GM12878 (cell line): ENCODE measurements around the gene GPAT3. TPM values are rescaled to one million over a fixed set of nuclear protein-coding genes. Genes with fewer than 3 reads are reported as not detected.

ENCODE experiments used
- ATAC-seq: fragments of 200-7000 bp; cut with Tn5 transposase; 3 replicates; pipeline ENCODE4 v1.9.1; 2020; ENCODE audit warnings: mild to moderate bottlenecking, moderate library complexity
- BruUV-seq: library from RNA; stranded (reverse); fragments of 400-500 nt; replicated peaks from 2 replicates; lab custom pipeline; 2021; lab: Mats Ljungman, UMichigan
- CTCF ChIA-PET: fragments of 300-600 bp; sonication (Branson Sonifier 250); formaldehyde crosslinking; extraction: SDS; loops from one replicate; lab custom pipeline; 2021; ENCODE audit warnings: inconsistent platforms; lab: Yijun Ruan, JAX
- POLR2A ChIA-PET: fragments of 350-600 bp; formaldehyde crosslinking; extraction: SDS; loops from one replicate; lab custom pipeline; 2021; ENCODE audit warnings: inconsistent platforms; lab: Charles Lee
- RAD21 ChIA-PET: fragments of 300-600 bp; sonication (Branson Sonifier 250); formaldehyde crosslinking; loops from one replicate; lab custom pipeline; 2023; ENCODE audit warnings: antibody characterized with exemption; ENCODE audit not compliant: unreplicated experiment; lab: Charles Lee
- SMC1A ChIA-PET: fragments of 300-600 bp; sonication (Branson Sonifier 250); formaldehyde crosslinking; loops from one replicate; lab custom pipeline; 2023; ENCODE audit not compliant: unreplicated experiment, uncharacterized antibody; lab: Charles Lee
- DNase-seq: peaks from one replicate; pipeline ENCODE4 v3.0.0-alpha.2; 2011; ENCODE audit warnings: low read depth, low spot score
- FAIRE-seq: peaks from 3 replicates; lab custom pipeline; 2011; peaks lifted over from hg19 to GRCh38; lab: Jason Lieb, UNC
- H2AFZ ChIP-seq: 2 replicates; pipeline ENCODE4 v1.6.0; 2011; ENCODE audit warnings: low read depth, low read length, control low read depth; ENCODE audit not compliant: control insufficient read depth
- H3K27ac ChIP-seq: 2 replicates; pipeline ENCODE4 v1.5.1; 2011; ENCODE audit warnings: control low read depth; ENCODE audit not compliant: control insufficient read depth, insufficient read depth
- H3K27me3 ChIP-seq, 2 experiments: replicated peaks in 1 of 2; 2 replicates each; pipeline versions ENCODE4 v1.6.0 to v1.6.1; 2011; ENCODE audit warnings: low read length in 1 of 2; ENCODE audit not compliant: control insufficient read depth in 2 of 2, insufficient read depth in 2 of 2
- H3K36me3 ChIP-seq, 2 experiments: 2 replicates each; pipeline ENCODE4 v1.5.1; 2011; ENCODE audit warnings: low read length in 1 of 2; ENCODE audit not compliant: control insufficient read depth in 2 of 2, insufficient read depth in 2 of 2
- H3K4me1 ChIP-seq: 2 replicates; pipeline ENCODE4 v1.6.1; 2011; ENCODE audit warnings: mild to moderate bottlenecking, low read length, moderate library complexity, mixed read lengths; ENCODE audit not compliant: control insufficient read depth, insufficient read depth
- H3K4me2 ChIP-seq: 2 replicates; pipeline ENCODE4 v1.6.0; 2011; ENCODE audit warnings: control low read depth; ENCODE audit not compliant: control insufficient read depth, insufficient read depth
- H3K4me3 ChIP-seq: fragments of 200-600 bp; sonication (generic); 2 replicates; pipeline ENCODE4 v1.5.1; 2016
- H3K79me2 ChIP-seq: 2 replicates; pipeline ENCODE4 v1.6.0; 2011; ENCODE audit warnings: low read length; ENCODE audit not compliant: control insufficient read depth, insufficient read depth
- H3K9ac ChIP-seq: 2 replicates; pipeline ENCODE4 v1.8.0; 2011; ENCODE audit warnings: low read length, control low read depth, mixed read lengths; ENCODE audit not compliant: control insufficient read depth, insufficient read depth
- H3K9me3 ChIP-seq: replicated peaks from 3 replicates; pipeline ENCODE4 v1.5.1; 2011; ENCODE audit warnings: mild to moderate bottlenecking, low read length; ENCODE audit not compliant: control insufficient read depth, insufficient read depth
- H4K20me1 ChIP-seq: 2 replicates; pipeline ENCODE4 v1.6.0; 2011; ENCODE audit not compliant: control insufficient read depth, insufficient read depth
- CBX5 ChIP-seq: sonication (generic); IDR thresholded peaks from 2 replicates; pipeline ENCODE4 v1.6.1; 2016; ENCODE audit warnings: low read depth, moderate library complexity, mild to moderate bottlenecking, inconsistent platforms
- CREM ChIP-seq: IDR thresholded peaks from 2 replicates; pipeline ENCODE4 v1.6.1; 2014; ENCODE audit warnings: antibody characterized with exemption, low read depth
- CTCF ChIP-seq, 3 experiments: IDR thresholded peaks in 2 of 3; conservative IDR thresholded peaks in 1 of 3; 2 replicates each; pipeline ENCODE4 v1.5.1; 2011; ENCODE audit warnings: low read depth in 3 of 3, low read length in 3 of 3, mild to moderate bottlenecking in 3 of 3, control low read depth in 2 of 3, moderate library complexity in 2 of 3, inconsistent platforms in 1 of 3, mixed read lengths in 1 of 3; ENCODE audit not compliant: control insufficient read depth in 2 of 3, insufficient read depth in 1 of 3; ENCODE audit errors: extremely low read depth in 1 of 3
- NFXL1 ChIP-seq: fragments of 450-650 bp; IDR thresholded peaks from 2 replicates; pipeline ENCODE4 v1.6.1; 2017; ENCODE audit warnings: antibody characterized with exemption, mild to moderate bottlenecking, borderline replicate concordance
- POLR2A ChIP-seq: IDR thresholded peaks from 2 replicates; pipeline ENCODE4 v1.6.1; 2011; ENCODE audit warnings: low read depth, mild to moderate bottlenecking, low read length
- POU2F2 ChIP-seq: IDR thresholded peaks from 3 replicates; pipeline ENCODE4 v1.6.1; 2011; ENCODE audit warnings: low read depth, mild to moderate bottlenecking, low read length, borderline replicate concordance
- WGBS: methylation state at CpG from one replicate; pipeline ENCODE4 v1.1.6; 2016; ENCODE audit warnings: low lambda C conversion rate; ENCODE audit not compliant: insufficient replicate concordance, insufficient coverage; ENCODE audit errors: missing lambda C conversion rate; 5-methylcytosine and 5-hydroxymethylcytosine counted together
- in situ Hi-C: fragments of 300-500 bp; cut with MboI; formaldehyde crosslinking; loops from 9 replicates; pipeline ENCODE4 v1.14.3; 2018; ENCODE audit warnings: mixed read lengths
- intact Hi-C: fragments of 100-400 bp; cut with micrococcal nuclease; formaldehyde crosslinking; loops from one replicate; pipeline ENCODE4 v1.14.2; 2022; ENCODE audit not compliant: unreplicated experiment
- polyA plus RNA-seq, 11 experiments: library from polyadenylated mRNA; depleted of rRNA in 4 of 11; unstranded in 6 of 11; stranded (reverse) in 5 of 11; fragments of >200 nt; fragmentation: Nextera tagmentation in 4 of 11; fragmentation: Illumina TruSeq in 1 of 11; extraction: Ambion mirVana in 4 of 11; extraction: Trizol in 1 of 11; gene quantifications; 1 replicate in 1 of 11; 2 replicates in 10 of 11; pipeline versions ENCODE4 v1.2.1 to v1.2.3, GENCODE V29; 2011 to 2016; ENCODE audit warnings: inconsistent platforms in 2 of 11, missing spikeins in 2 of 11, low read depth in 1 of 11
- total RNA-seq, 4 experiments: library from RNA; depleted of rRNA in 3 of 4; stranded (reverse); fragments of >200 nt in 3 of 4; fragmentation: Illumina TruSeq in 1 of 4; extraction: Trizol in 1 of 4; gene quantifications; 2 replicates each; pipeline versions ENCODE4 v1.2.1 to v1.2.3, GENCODE V29; 2013 to 2021
- TF ChIP-seq, protein P1 (sequence below): IDR thresholded peaks from 2 replicates; pipeline ENCODE4 v1.6.1; 2012; ENCODE audit warnings: improper control_type of control experiment, low read depth, low read length; ENCODE audit not compliant: insufficient replicate concordance

Gene GPAT3
- total and polyA plus RNA-seq, 10 of the 15 experiments (the other 5 are each of a cell fraction or from before 2014, with no cell fraction given): 0.26 to 1.1 (median 0.52) TPM

DNA sequence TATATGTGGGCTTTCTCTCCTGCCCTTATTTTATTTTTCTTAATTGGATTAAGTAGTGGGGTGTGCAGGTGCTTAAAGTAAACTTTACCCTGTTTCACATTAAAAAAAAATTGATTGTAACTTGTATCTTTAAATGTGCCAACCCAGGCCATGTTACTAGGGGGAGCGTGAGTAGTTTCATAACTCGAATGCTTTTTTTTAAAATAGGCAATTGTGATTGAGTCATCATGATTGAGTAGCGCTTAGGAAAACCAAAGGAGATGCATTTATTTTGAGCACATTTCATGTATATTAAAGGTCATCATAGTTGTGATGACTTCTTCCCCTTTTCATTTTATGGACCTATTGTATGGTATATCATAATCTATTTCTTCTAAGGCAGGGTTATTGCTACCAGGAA, 32.2 kb downstream of the GPAT3 start:
- ChIA-PET RAD21 (no interaction called here), CTCF (no interaction called here), POLR2A (no interaction called here), SMC1A (no interaction called here)
- Histone ChIP-seq H3K27me3 (no peaks in the 10 kb centered on the region), H3K36me3 (no peaks in the 10 kb centered on the region), H3K79me2 (no peaks in the 10 kb centered on the region), H4K20me1 (no peaks in the 10 kb centered on the region), H2AFZ (no peak overlapping the region), H3K27ac (no peak overlapping the region), H3K9me3 (no peaks in the 10 kb centered on the region), H3K4me1 (no peaks in the 10 kb centered on the region), H3K9ac (no peak overlapping the region), H3K4me2 (no peak overlapping the region), H3K4me3 (no peak overlapping the region)
- no peak for DNase-seq
- no peak for ATAC-seq
- TF ChIP-seq CTCF (IDR thresholded peaks at IDR 0.05 in 2 of 3, conservative IDR thresholded peaks at IDR 0.05 in 1 of 3; ENCODE audit: control insufficient read depth in 2 of 3, extremely low read depth in 1 of 3, insufficient read depth in 1 of 3, low read depth in 3 of 3, low read length in 3 of 3) (no peak), NFXL1 (no peak), POLR2A (no peak), CREM (no peak)
- no TSS peak for BruUV-seq
- in situ Hi-C loops (no loop called here), intact Hi-C loops (no loop called here)
- FAIRE-seq: no peak
- whole genome bisulfite sequencing: 68% methylated on average over 3 of the region's 3 CpGs

DNA sequence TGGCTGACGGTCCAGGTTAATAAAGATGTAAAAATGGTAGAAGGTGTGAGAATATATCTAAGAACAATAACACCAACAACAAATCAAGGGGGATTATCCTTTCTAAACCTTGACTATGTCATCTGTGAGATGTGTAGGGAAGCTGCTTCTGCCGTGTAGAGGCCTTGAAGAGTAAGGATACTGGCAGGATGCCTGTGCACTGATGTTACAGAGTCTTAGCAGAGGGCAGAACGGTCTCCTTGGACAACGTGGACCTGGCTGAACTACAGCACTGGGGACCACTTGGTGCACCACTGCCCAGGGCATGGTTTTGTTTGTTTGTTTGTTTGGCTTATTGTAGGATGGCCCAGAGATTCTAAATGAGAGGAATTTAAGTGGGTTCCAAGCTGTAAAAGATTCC, 33.5 kb downstream of the GPAT3 start:
- Histone ChIP-seq H3K9ac (no peak overlapping the region), H3K27ac (no peak overlapping the region), H3K79me2 (no peaks in the 10 kb centered on the region), H3K4me2 (no peak overlapping the region), H3K9me3 (no peaks in the 10 kb centered on the region), H2AFZ (no peak overlapping the region), H4K20me1 (no peaks in the 10 kb centered on the region), H3K36me3 (no peaks in the 10 kb centered on the region), H3K4me1 (no peaks in the 10 kb centered on the region), H3K27me3 (no peaks in the 10 kb centered on the region), H3K4me3 (no peak overlapping the region)
- in situ Hi-C loops (no loop called here), intact Hi-C loops (no loop called here)
- ATAC-seq (peak; percentile 21; the same call in 2 of the 3 replicates), FAIRE-seq (no peak), DNase-seq (no peak)
- ChIA-PET POLR2A (no interaction called here), RAD21 (no interaction called here), CTCF (no interaction called here), SMC1A (interaction anchor here (1.8 kb wide), 1 partner anchor 21 kb away, joined by 5 read pairs; no protein-coding TSS in a partner anchor)
- 54% methylated on average over 4 of the region's 4 CpGs for WGBS
- BruUV-seq: no TSS peak
- TF ChIP-seq CBX5: no peak
- no peak for TF ChIP-seq CTCF (IDR thresholded peaks at IDR 0.05 in 2 of 3, conservative IDR thresholded peaks at IDR 0.05 in 1 of 3; ENCODE audit: control insufficient read depth in 2 of 3, extremely low read depth in 1 of 3, insufficient read depth in 1 of 3, low read depth in 3 of 3, low read length in 3 of 3)
- TF ChIP-seq CREM: no peak
- TF ChIP-seq, protein P1, sequence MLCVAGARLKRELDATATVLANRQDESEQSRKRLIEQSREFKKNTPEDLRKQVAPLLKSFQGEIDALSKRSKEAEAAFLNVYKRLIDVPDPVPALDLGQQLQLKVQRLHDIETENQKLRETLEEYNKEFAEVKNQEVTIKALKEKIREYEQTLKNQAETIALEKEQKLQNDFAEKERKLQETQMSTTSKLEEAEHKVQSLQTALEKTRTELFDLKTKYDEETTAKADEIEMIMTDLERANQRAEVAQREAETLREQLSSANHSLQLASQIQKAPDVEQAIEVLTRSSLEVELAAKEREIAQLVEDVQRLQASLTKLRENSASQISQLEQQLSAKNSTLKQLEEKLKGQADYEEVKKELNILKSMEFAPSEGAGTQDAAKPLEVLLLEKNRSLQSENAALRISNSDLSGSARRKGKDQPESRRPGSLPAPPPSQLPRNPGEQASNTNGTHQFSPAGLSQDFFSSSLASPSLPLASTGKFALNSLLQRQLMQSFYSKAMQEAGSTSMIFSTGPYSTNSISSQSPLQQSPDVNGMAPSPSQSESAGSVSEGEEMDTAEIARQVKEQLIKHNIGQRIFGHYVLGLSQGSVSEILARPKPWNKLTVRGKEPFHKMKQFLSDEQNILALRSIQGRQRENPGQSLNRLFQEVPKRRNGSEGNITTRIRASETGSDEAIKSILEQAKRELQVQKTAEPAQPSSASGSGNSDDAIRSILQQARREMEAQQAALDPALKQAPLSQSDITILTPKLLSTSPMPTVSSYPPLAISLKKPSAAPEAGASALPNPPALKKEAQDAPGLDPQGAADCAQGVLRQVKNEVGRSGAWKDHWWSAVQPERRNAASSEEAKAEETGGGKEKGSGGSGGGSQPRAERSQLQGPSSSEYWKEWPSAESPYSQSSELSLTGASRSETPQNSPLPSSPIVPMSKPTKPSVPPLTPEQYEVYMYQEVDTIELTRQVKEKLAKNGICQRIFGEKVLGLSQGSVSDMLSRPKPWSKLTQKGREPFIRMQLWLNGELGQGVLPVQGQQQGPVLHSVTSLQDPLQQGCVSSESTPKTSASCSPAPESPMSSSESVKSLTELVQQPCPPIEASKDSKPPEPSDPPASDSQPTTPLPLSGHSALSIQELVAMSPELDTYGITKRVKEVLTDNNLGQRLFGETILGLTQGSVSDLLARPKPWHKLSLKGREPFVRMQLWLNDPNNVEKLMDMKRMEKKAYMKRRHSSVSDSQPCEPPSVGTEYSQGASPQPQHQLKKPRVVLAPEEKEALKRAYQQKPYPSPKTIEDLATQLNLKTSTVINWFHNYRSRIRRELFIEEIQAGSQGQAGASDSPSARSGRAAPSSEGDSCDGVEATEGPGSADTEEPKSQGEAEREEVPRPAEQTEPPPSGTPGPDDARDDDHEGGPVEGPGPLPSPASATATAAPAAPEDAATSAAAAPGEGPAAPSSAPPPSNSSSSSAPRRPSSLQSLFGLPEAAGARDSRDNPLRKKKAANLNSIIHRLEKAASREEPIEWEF: no peak
- TF ChIP-seq POU2F2: no peak
